Right lobe of liver (tissue), 6 donors: ENCODE results near the gene MAP3K14. TPM values are rescaled to one million over a fixed set of nuclear protein-coding genes. Genes with fewer than 3 reads are reported as not detected.

Experiments
- ATAC-seq, 4 donors: fragments of 200-7000 bp; cut with Tn5 transposase; one replicate each; pipeline ENCODE4 v1.9.1; 2020; ENCODE audit warnings: mild to moderate bottlenecking in 4 of 4, moderate library complexity in 4 of 4
- DNase-seq, 3 donors: peaks; one replicate each; pipeline ENCODE4 v3.0.0-alpha.2; 2020
- H3K27ac ChIP-seq, 3 donors: fragments of 200-600 bp; one replicate each; pipeline ENCODE4 v1.8.0; 2022
- H3K27me3 ChIP-seq, 2 donors: fragments of 200-600 bp; one replicate each; pipeline ENCODE4 v1.8.0; 2022
- H3K36me3 ChIP-seq, 4 donors: fragments of 200-600 bp; sonication (generic) in 1 of 4; one replicate each; pipeline versions ENCODE4 v1.5.1 to v1.8.0; 2017 to 2022; ENCODE audit warnings: control low read depth in 1 of 4
- H3K4me1 ChIP-seq, 4 donors: fragments of 200-600 bp; sonication (generic) in 1 of 4; one replicate each; pipeline versions ENCODE4 v1.5.1 to v1.8.0; 2017 to 2022; ENCODE audit warnings: control low read depth in 1 of 4
- H3K4me3 ChIP-seq, 3 donors: fragments of 200-600 bp; one replicate each; pipeline ENCODE4 v1.8.0; 2022
- H3K9me3 ChIP-seq, 4 donors: fragments of 200-600 bp; sonication (generic) in 1 of 4; one replicate each; pipeline versions ENCODE4 v1.5.1 to v1.8.0; 2017 to 2022; ENCODE audit warnings: control low read depth in 1 of 4
- POLR2A ChIP-seq: fragments of 450-650 bp; IDR thresholded peaks from one replicate; pipeline ENCODE4 v1.6.1; 2017; ENCODE audit warnings: antibody characterized with exemption, mild to moderate bottlenecking
- WGBS: methylation state at CpG from one replicate; pipeline ENCODE4 v1.1.6; 2018; ENCODE audit warnings: low coverage, low lambda C conversion rate; ENCODE audit not compliant: insufficient coverage; ENCODE audit errors: missing lambda C conversion rate; 5-methylcytosine and 5-hydroxymethylcytosine counted together
- intact Hi-C, 2 donors: fragments of 100-400 bp; cut with DNase I; formaldehyde crosslinking; loops; one replicate each; pipeline versions ENCODE4 v1.11.2 to v1.14.1; 2022
- total RNA-seq, 6 experiments: library from RNA; depleted of rRNA in 2 of 6; stranded (reverse); fragments of >200 nt in 2 of 6; fragmentation: NEBNext Ultra II Directional in 3 of 6; extraction: Animal tissue kit (Norgen Biotek cat#: 25700) in 3 of 6; gene quantifications; one replicate each; pipeline versions ENCODE4 v1.1.0 to v1.2.4, GENCODE V29; 2016 to 2023
- TF ChIP-seq, protein P1 (sequence below), 4 donors: fragments of 200-600 bp in 3 of 4; fragments of 450-650 bp in 1 of 4; IDR thresholded peaks; one replicate each; pipeline versions ENCODE4 v1.5.1 to v1.8.0; 2016 to 2022; ENCODE audit warnings: antibody characterized with exemption in 4 of 4, mild to moderate bottlenecking in 2 of 4
- donor health status: DM: no; HTN: yes; CAD: no.
- donor health status: DM: no; HTN: no; CAD: no.
- donor health status: DM: no; HTN: no; CAD: no.
- donor health status: DM: no; HTN: yes; CAD: no.
- donor health status: DM: no; HTN: yes; CAD: no.

MAP3K14 gene
- total RNA-seq, 6 experiments from 2014 or later, result 4.8 to 7.8 (median 6.3) TPM

- ATAC-seq, result peak in 3 of 4 donors; percentile 13 to 22 (median 15)
- DNase-seq, result peak in 2 of 3 donors; percentile 53 to 79
- Histone ChIP-seq H3K36me3 (peaks cover 0 to 41% (median 15%) of the 10 kb centered on the region in 4 donors), H3K4me3 (no peak overlapping the region), H3K27me3 (no peaks in the 10 kb centered on the region), H3K4me1 (peaks cover 2 to 66% (median 37%) of the 10 kb centered on the region in 4 donors), H3K9me3 (no peaks in the 10 kb centered on the region), H3K27ac (no peak overlapping the region)
- 38% methylated on average over 6 of the region's 10 CpGs for WGBS
- no peak for TF ChIP-seq POLR2A
- TF ChIP-seq, protein P1, sequence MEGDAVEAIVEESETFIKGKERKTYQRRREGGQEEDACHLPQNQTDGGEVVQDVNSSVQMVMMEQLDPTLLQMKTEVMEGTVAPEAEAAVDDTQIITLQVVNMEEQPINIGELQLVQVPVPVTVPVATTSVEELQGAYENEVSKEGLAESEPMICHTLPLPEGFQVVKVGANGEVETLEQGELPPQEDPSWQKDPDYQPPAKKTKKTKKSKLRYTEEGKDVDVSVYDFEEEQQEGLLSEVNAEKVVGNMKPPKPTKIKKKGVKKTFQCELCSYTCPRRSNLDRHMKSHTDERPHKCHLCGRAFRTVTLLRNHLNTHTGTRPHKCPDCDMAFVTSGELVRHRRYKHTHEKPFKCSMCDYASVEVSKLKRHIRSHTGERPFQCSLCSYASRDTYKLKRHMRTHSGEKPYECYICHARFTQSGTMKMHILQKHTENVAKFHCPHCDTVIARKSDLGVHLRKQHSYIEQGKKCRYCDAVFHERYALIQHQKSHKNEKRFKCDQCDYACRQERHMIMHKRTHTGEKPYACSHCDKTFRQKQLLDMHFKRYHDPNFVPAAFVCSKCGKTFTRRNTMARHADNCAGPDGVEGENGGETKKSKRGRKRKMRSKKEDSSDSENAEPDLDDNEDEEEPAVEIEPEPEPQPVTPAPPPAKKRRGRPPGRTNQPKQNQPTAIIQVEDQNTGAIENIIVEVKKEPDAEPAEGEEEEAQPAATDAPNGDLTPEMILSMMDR (IDR thresholded peaks at IDR 0.05), result no peak
- intact Hi-C loops, result loop anchor here in 1 of 2 donors (5.0 kb wide), 1 partner anchor 98 kb away; no protein-coding TSS in a partner anchor
These were observed 28.0 kb downstream of the MAP3K14 start for GRCh38 chr17:45288825-45289224.

DNA sequence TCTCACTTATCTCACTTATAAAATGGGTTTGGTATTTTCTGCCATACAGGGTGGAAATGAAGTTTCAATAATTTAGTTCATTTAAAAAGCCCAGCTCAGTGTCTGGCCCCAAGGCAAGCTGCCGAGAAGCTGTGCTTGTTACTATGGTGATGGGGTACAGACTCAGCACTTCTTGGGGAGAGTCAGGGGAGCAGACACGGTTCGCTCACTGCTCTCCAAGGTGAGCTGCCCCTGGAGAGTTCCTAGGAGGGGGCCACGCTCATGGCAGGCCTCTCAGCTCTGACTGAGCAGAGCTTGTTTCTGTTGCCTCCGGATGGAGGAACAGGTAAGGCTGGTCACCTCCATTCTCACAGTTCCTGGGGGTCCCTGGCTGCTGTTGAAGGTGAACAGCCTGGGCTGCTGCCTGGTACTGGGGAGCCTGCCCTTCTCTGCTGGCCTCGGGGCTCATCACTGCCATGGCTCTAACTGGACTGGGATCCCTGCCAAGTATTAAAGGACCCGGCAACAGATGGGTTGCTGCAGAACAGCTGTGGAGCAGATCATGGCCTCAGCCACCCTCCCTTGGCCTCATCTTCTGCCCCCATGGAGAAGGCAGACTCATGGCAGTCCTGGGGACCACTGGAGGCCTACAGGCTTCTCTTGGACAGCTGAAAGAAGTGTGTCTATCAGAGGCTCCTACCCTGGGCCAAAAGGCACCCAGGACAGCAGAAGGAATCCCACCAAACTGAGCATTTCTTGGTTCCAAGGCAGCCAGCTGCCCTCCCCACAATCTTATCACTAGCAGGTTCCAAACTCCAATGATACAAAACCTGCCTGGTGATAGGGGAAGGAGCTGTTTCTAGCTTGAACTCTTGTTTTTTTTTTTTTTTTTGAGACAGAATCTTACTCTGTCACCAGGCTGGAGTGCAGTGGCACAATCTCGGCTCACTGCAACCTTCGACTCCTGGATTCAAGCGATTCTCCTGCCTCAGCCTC, 29.0 kb downstream of the MAP3K14 start:
- DNase-seq, result no peak

GRCh38 chr17:45286286-45286685, 30.5 kb downstream of the MAP3K14 start:
- Histone ChIP-seq H3K36me3 (peaks cover 0 to 52% (median 20%) of the 10 kb centered on the region in 4 donors), H3K27me3 (no peaks in the 10 kb centered on the region), H3K4me1 (peaks cover 0 to 42% (median 18%) of the 10 kb centered on the region in 4 donors), H3K27ac (no peak overlapping the region), H3K4me3 (no peak overlapping the region), H3K9me3 (no peaks in the 10 kb centered on the region)
- intact Hi-C loops, result loop anchor here in 1 of 2 donors (5.0 kb wide), 1 partner anchor 101 kb away; no protein-coding TSS in a partner anchor
- no peak for TF ChIP-seq POLR2A
- TF ChIP-seq, protein P1 (IDR thresholded peaks at IDR 0.05), result no peak
- DNase-seq, result no peak
- no peak for ATAC-seq
- WGBS, result no CpG with 5 or more reads among the region's 5 CpGs

More for the DNA sequence above, 29.0 kb downstream of the MAP3K14 start:
- no peak for TF ChIP-seq POLR2A
- TF ChIP-seq, protein P1 (IDR thresholded peaks at IDR 0.05), result no peak
- H3K27me3 ChIP-seq, result no peaks in the 10 kb centered on the region
- no peak for ATAC-seq
- H3K27ac ChIP-seq, result no peak overlapping the region
- intact Hi-C loops, result loop anchor here in 1 of 2 donors (5.0 kb wide), 1 partner anchor 99 kb away; no protein-coding TSS in a partner anchor
- H3K4me1 ChIP-seq, result peaks cover 0 to 57% (median 29%) of the 10 kb centered on the region in 4 donors
- 57% methylated on average over 6 of the region's 10 CpGs for WGBS
- no peaks in the 10 kb centered on the region for H3K9me3 ChIP-seq
- peaks cover 0 to 50% (median 20%) of the 10 kb centered on the region in 4 donors for H3K36me3 ChIP-seq
- no peak overlapping the region for H3K4me3 ChIP-seq

DNA sequence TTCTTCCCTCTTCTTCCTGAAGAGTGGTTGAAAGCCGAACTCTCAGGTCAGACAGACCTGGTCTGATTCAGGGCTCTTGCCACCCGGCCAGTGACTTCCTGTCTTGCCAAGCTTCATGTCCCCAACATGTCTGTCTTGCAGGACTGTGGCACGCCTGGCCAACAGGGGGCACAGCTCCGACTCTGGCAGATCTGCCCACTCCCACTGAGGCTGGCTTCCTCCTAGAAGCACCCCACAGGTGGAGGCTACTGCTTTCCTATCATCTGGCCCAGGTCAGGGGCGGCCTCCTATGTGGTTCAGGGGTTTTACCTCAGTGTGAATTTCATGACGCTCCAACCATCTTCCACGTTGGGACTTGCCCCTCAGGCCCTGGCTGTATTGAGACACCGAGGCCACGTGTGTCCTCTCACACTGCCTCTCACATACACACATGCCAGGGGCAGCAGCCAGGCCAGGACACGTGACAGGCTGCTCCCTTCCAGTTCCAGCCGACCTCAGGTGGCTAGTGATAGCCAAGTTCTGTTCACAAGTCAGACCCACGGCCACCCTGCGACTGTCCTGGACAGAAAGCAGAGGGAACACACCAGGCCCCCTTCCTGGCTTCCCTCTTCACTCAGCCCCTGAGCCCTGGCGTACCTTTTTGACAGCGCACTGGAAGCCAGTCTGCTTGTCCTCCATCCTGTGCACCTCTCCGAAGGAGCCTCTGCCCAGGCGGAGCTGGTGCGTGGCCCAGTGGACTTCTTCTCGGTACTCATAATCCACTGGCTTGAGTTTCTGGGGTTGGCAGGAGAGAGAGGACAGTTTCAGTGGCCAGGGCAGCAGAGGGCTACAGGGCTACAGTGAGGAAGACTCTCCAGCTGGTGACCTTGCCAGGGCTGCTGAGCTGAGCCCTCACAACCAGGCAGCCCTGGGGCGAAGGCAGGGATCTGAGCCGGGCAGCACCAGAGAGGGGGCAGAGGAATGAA, 32.4 kb downstream of the MAP3K14 start:
- WGBS, result 84% methylated on average over 10 of the region's 21 CpGs
- H3K27ac ChIP-seq, result peak overlapping the region in 2 of 3 donors; percentile 5 to 50

More for the DNA sequence above, 32.4 kb downstream of the MAP3K14 start:
- peak; percentile 70 to 86 (median 82) for ATAC-seq
- H3K4me3 ChIP-seq, result no peak overlapping the region
- TF ChIP-seq, protein P1 (IDR thresholded peaks at IDR 0.05), result peak in 3 of 4 donors; percentile 12 to 33 (median 14)
- no peak for TF ChIP-seq POLR2A
- peaks cover 0 to 25% (median 10%) of the 10 kb centered on the region in 4 donors for H3K4me1 ChIP-seq
- H3K27me3 ChIP-seq, result no peaks in the 10 kb centered on the region
- peaks cover 0 to 51% (median 20%) of the 10 kb centered on the region in 4 donors for H3K36me3 ChIP-seq
- peak; percentile 78 to 91 (median 78) for DNase-seq
- H3K9me3 ChIP-seq, result no peaks in the 10 kb centered on the region
- intact Hi-C loops, result loop anchor here (5.0 kb wide), 2 partner anchors 93 to 103 kb away; no protein-coding TSS in a partner anchor
